Right lobe of liver (tissue), 4 donors: ENCODE measurements around the gene TSC22D1.

Source experiments
- POLR2A ChIP-seq: fragments of 450-650 bp; IDR thresholded peaks from one replicate; pipeline ENCODE4 v1.6.1; 2017; ENCODE audit warnings: antibody characterized with exemption, mild to moderate bottlenecking
- TF ChIP-seq, protein P1 (sequence below), 4 donors: fragments of 200-600 bp in 3 of 4; fragments of 450-650 bp in 1 of 4; IDR thresholded peaks; one replicate each; pipeline versions ENCODE4 v1.5.1 to v1.8.0; 2016 to 2022; ENCODE audit warnings: antibody characterized with exemption in 4 of 4, mild to moderate bottlenecking in 2 of 4
- donor health status: DM: no; HTN: no; CAD: no.
- donor health status: DM: no; HTN: no; CAD: no.
- donor health status: DM: no; HTN: yes; CAD: no.

DNA sequence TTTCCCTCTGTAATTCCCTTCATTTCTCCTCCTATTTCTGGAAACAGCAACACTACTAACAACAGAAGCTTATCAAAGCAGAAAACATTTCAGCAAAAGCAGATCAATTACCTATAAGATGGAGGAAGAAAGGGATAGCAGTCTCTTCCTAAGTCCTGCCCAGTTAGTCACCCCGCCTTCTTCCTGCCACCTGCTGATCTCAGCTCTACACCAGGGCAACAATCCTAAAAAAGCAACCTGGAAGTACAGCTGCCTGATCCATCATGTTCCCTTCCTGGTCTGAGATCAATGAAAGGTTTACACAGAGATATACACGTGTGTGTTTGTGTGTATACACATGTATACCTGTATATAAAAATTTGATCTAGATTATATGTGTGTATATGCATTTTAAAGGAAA is 59.4 kb downstream of the TSC22D1 start:
- TF ChIP-seq POLR2A = no peak
- TF ChIP-seq, protein P1, sequence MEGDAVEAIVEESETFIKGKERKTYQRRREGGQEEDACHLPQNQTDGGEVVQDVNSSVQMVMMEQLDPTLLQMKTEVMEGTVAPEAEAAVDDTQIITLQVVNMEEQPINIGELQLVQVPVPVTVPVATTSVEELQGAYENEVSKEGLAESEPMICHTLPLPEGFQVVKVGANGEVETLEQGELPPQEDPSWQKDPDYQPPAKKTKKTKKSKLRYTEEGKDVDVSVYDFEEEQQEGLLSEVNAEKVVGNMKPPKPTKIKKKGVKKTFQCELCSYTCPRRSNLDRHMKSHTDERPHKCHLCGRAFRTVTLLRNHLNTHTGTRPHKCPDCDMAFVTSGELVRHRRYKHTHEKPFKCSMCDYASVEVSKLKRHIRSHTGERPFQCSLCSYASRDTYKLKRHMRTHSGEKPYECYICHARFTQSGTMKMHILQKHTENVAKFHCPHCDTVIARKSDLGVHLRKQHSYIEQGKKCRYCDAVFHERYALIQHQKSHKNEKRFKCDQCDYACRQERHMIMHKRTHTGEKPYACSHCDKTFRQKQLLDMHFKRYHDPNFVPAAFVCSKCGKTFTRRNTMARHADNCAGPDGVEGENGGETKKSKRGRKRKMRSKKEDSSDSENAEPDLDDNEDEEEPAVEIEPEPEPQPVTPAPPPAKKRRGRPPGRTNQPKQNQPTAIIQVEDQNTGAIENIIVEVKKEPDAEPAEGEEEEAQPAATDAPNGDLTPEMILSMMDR (IDR thresholded peaks at IDR 0.05) = no peak
